PC-3 (cell line): ENCODE data around the gene UFSP2.

Experiments
- EZH2 ChIP-seq: fragments of 300-600 bp; sonication (generic); IDR thresholded peaks from one replicate; pipeline ENCODE4 v1.6.1; 2017; ENCODE audit warnings: antibody characterized with exemption, mild to moderate bottlenecking, low read length; ENCODE audit not compliant: unreplicated experiment
- EZH2phosphoT487 ChIP-seq: fragments of 300-600 bp; sonication (generic); IDR thresholded peaks from 2 replicates; pipeline ENCODE4 v1.6.1; 2018; ENCODE audit warnings: mild to moderate bottlenecking, antibody characterized with exemption, low read length, borderline replicate concordance
- TF ChIP-seq, protein P1 (sequence below): fragments of 300-600 bp; sonication (generic); conservative IDR thresholded peaks from 2 replicates; pipeline ENCODE4 v1.5.1; 2017; ENCODE audit warnings: antibody characterized with exemption, low read depth, mild to moderate bottlenecking, low read length

DNA sequence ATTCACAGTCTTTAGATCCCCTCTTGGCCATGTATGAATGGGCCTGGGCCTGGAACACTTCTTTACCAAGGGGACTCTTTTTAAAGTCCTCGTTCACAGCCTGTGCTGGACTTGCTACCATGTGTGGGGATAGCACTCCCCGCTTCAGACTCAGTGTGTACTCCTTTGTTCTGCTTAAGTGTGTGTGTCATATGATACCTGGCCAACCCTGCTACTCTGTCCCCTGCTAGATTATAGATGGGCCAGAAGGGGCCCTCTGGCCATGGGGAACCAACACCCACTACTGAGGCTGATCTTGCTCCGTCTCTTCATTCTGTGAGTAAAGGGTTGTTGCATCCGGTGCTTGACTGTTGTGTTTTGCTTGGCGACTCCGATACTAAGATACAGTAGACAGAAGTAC is 37.8 kb upstream of the UFSP2 start:
- TF ChIP-seq, protein P1, sequence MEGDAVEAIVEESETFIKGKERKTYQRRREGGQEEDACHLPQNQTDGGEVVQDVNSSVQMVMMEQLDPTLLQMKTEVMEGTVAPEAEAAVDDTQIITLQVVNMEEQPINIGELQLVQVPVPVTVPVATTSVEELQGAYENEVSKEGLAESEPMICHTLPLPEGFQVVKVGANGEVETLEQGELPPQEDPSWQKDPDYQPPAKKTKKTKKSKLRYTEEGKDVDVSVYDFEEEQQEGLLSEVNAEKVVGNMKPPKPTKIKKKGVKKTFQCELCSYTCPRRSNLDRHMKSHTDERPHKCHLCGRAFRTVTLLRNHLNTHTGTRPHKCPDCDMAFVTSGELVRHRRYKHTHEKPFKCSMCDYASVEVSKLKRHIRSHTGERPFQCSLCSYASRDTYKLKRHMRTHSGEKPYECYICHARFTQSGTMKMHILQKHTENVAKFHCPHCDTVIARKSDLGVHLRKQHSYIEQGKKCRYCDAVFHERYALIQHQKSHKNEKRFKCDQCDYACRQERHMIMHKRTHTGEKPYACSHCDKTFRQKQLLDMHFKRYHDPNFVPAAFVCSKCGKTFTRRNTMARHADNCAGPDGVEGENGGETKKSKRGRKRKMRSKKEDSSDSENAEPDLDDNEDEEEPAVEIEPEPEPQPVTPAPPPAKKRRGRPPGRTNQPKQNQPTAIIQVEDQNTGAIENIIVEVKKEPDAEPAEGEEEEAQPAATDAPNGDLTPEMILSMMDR, result no peak
- no peak for TF ChIP-seq EZH2phosphoT487
- no peak for TF ChIP-seq EZH2
